ENCODE measurements around the gene IWS1.

GRCh38 chr2:127456960-127457359 lies 69.3 kb downstream of the IWS1 start:
- TF ChIP-seq CTCF (IDR thresholded peaks at IDR 0.05) (no peak), POLR2A (IDR thresholded peaks at IDR 0.05) (no peak)
